ENCODE data around the gene AKAIN1.

Gene AKAIN1, protein sequence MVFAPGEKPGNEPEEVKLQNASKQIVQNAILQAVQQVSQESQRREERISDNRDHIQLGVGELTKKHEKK

DNA sequence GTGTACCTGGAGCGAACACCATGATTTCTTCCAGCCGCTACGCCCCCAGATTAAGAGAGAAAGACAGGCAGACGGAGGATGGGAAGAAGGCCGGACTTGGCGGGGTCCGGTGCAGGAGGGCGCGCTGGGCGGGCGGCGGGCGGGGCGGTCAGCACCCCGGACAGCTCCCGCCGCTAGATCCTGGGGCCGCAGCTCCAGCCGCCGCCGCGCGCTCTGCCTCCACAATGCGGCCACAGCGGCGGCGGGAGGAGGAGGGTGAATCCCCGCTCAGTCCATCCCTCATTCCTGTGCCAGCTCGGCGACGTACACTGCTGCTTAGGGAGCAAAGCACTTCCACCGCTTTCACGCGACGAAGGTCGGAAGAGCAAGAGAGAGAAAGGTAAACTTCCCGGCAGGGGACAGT lies at the start of gene AKAIN1:
Gene AKAIN1 (minus strand): TSS at position 226 of the 403 bp plus-strand sequence. CDS start 204 bp downstream, at position 22.
- Mint-ChIP-seq H3K4me1 (peaks cover 9% of the 10 kb centered on the region), H3K4me3 (no peak within 1 kb of the TSS), H3K9me3 (no peaks in the 10 kb centered on the region), H3K27ac (no peak within 1 kb of the TSS), H3K36me3 (no peaks in the 10 kb centered on the region)
- peak; percentile 40 for ATAC-seq
- no peak for DNase-seq (ENCODE audit: low spot score in 2 of 2)

DNA sequence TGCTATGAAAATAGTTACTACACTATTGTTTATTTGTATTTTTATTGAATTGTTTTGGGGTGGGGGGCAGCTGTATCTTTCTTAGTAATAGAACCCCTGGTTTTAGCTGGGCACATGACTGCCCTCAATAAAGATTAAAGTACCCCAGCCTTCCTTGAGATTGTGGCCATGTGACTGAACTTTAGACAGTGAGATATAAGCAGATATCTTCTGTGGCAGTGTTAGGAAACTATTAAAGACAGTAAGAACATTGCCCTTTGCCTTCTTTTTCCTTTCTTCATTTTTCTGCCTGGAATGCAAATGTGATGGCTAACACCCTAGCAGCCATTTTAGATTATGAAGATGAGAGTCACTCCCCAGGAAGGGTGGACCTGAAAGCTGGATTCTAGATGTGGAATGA lies 47.9 kb upstream of the AKAIN1 start:
- Mint-ChIP-seq H3K4me3 (no peak overlapping the region), H3K36me3 (peaks cover 34% of the 10 kb centered on the region), H3K4me1 (peaks cover 8% of the 10 kb centered on the region), H3K9me3 (no peaks in the 10 kb centered on the region), H3K27ac (no peak overlapping the region)
- ATAC-seq (no peak), DNase-seq (ENCODE audit: low spot score in 2 of 2) (no peak)

DNA sequence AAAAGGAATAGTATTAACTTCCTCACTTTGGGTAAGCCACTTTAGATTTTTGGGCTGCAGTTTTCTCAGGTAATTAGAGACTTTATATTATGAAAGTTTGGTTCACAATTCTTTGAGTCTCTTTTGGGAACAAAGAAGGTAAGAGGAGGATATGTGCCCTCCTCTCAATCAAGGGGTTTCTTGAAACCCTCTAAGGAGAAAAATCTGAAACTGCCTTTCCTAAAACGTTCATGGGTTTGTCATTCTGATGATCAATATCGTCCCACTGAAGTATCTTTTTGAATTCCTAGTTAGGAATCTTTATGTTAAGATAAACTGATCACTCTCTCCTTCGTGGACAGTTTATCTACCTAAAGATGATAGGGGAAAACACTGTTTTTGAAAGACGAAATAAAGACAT lies 42.4 kb upstream of the AKAIN1 start:
- H3K4me3 Mint-ChIP-seq: peak overlapping the region; percentile 91
- H3K36me3 Mint-ChIP-seq: peaks cover 37% of the 10 kb centered on the region
- H3K9me3 Mint-ChIP-seq: no peaks in the 10 kb centered on the region
- no peak for ATAC-seq
- peaks cover 11% of the 10 kb centered on the region for H3K4me1 Mint-ChIP-seq
- H3K27ac Mint-ChIP-seq: no peak overlapping the region
- DNase-seq (ENCODE audit: low spot score in 2 of 2): no peak

DNA sequence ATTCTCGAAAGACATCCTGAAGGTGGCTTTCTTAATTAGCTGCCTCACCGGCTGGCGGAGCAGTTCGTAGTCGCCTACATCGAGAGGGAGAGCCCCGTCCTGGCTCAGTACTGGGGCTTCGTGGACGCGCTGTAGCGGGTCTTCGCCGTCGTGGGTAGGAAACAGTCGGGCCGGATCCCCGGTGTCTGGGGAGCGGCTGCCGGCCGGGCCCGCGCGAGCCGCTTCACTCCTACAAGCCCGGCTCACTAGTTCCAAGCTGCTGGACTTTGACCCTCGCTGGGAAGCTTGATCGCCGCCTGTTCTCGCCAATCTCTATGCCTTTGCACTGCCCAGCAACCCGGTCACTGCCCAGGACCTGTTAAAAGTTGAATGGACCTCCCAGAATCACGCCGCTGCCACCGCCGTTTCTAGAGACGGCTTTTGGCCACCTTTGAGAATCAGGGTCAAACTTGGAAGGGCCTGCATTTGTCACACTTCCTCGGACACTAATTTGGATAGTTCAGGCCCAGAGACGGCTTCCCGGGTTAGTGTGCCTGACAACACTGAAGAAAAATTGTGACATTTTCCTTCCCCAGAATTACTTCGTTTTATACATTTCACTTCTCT lies 41.4 kb upstream of the AKAIN1 start:
- DNase-seq (ENCODE audit: low spot score in 2 of 2): no peak
- H3K4me3 Mint-ChIP-seq: peak overlapping the region; percentile 91

DNA sequence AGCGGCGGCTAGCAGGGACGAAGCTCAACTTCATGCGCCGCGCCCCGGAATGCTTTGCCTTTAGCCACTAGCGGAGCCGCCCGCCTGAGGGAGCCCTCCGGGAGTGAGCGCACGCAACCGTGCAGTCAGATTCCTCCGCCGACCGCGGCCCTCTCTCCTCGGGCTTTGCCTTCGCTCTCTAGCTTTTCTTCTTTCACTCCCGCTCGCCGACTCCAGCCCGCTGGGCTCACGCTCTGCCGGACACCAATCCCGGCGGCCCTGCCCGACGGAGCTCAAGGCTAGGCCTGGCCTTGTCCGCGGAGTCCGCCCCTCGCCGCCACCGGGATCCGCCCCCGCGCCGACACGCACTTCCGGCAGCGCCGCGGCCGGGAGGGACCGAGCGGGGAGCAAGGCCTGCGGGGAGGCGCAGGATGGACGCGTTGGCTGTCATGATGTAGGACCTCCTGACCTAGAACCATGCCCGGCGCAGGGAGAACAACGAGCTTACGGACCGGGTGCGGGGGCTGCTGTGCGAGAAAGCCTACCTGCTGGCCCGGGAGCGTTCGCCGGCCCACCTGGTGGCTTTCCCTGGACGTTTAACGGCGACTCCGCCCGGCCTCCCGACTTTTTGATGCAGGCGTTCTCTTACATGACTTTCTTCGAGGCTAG lies 40.8 kb upstream of the AKAIN1 start:
- DNase-seq (ENCODE audit: low spot score in 2 of 2) (peak; percentile 92 to 95), ATAC-seq (peak; percentile 96)
- peaks cover 27% of the 10 kb centered on the region for H3K36me3 Mint-ChIP-seq
- peak overlapping the region; percentile 96 for H3K27ac Mint-ChIP-seq
- H3K4me3 Mint-ChIP-seq: peak overlapping the region; percentile 91
- peaks cover 11% of the 10 kb centered on the region for H3K4me1 Mint-ChIP-seq
- H3K9me3 Mint-ChIP-seq: no peaks in the 10 kb centered on the region

More for the DNA sequence above, 41.4 kb upstream of the AKAIN1 start:
- peak overlapping the region; percentile 96 for H3K27ac Mint-ChIP-seq
- H3K9me3 Mint-ChIP-seq: no peaks in the 10 kb centered on the region
- peaks cover 33% of the 10 kb centered on the region for H3K36me3 Mint-ChIP-seq
- H3K4me1 Mint-ChIP-seq: peaks cover 11% of the 10 kb centered on the region
- ATAC-seq: peak; percentile 76

DNA sequence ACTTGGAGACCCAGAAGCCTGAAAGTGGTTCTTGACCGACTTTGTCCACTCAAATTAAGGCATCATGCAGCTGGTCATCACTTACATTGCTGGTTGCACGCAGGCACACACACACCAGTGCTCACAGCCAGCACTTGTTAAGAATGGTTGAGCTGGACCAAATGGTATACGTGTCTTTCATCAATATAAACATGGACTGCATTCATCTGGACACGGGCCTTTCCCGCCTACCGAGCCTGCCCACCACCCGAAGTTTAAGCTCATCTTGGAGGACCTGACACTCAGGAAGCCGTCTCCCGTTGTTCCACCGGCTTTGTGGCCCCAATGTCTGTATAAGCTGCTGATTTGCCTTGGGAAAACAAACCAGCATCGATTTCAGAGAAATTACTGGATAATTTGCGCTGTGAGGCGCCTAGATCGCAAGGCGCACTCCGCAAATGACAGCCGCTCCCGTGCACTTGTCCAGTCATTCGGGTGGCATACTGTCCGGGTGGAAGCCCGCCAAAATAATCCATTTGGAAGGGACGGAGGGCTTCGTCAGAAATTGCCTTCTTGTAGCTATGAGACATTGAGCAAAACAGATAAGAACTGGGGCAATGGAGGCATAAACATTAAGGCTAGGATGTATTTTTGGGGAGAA lies 40.1 kb upstream of the AKAIN1 start:
- H3K27ac Mint-ChIP-seq: peak overlapping the region; percentile 96
- ATAC-seq (peak; percentile 53), DNase-seq (ENCODE audit: low spot score in 2 of 2) (no peak)
- peaks cover 25% of the 10 kb centered on the region for H3K36me3 Mint-ChIP-seq
- H3K4me3 Mint-ChIP-seq: peak overlapping the region; percentile 91
- peaks cover 11% of the 10 kb centered on the region for H3K4me1 Mint-ChIP-seq
- H3K9me3 Mint-ChIP-seq: no peaks in the 10 kb centered on the region

DNA sequence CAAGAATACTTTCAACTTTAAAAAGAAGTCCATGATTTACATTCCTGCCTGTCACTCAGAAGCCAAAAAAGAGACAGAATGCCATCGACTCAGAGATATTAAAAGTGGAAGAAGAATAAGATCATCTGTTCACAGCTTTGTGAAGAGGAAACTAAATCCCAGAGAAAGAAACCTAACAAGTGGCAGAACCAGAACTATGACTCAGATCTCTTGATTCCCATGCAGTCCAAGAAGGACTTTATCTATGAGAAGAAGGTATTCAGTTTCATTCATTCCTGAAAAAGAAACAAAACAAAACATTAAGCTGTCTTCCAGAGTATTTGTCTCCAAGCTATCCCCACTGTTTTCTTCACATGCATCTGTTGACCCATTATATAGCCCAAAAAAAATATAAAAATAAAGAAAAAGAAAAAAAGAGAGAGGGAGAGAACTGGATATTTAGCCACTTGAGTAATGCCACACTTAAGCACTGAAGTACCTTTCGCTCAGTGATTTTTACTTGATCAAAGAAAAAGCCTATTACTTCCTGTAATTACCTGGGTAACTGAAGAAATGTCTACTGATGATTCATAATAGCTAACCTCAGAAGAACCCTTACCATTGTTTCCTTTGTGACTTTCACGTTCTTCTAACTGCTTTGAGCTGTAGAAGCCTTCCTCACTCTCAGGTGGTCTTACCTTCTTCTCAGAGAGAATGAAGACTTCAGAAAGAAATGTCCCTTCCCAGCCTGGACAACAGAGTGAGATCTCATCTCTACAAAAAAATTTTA lies 17.7 kb upstream of the AKAIN1 start:
- Mint-ChIP-seq H3K9me3 (no peaks in the 10 kb centered on the region), H3K36me3 (no peaks in the 10 kb centered on the region), H3K27ac (no peak overlapping the region), H3K4me3 (no peak overlapping the region), H3K4me1 (no peaks in the 10 kb centered on the region)
- DNase-seq (ENCODE audit: low spot score in 2 of 2): no peak
- ATAC-seq: no peak

DNA sequence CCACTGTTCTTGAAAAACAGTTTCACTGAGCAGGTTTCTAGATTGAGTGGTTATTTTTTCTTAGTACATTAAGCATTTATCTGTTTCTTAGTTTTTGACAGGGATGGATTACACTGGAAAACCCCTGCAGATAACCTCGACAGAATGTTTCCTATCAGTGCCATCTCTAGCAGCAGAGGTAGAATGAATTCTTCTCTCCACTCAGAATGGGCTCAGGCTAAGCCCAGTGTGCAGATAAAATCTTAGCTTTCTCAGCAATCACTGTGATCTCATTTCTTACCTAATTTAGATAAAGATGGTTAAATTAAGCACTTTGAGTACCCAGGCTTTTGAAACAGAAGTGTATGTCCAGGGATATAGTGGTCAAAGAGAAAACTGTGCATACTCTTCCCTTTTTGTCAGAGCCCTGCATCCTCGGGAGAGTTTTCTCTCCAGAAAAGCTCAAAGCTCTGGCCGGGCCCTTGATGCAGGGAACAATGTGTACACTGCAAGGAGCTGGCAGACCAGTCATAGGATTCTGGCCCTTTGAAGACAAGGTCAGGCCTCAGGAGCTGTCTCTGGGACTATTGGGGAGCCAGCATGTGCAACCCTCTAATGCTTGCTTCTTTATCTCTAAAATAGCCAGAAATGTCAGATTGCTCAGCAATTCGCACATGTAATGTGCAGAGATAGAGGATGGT lies 10.6 kb upstream of the AKAIN1 start:
- H3K27ac Mint-ChIP-seq: no peak overlapping the region
- no peaks in the 10 kb centered on the region for H3K36me3 Mint-ChIP-seq
- H3K4me1 Mint-ChIP-seq: no peaks in the 10 kb centered on the region
- no peak overlapping the region for H3K4me3 Mint-ChIP-seq
- DNase-seq (ENCODE audit: low spot score in 2 of 2) (no peak), ATAC-seq (no peak)
- H3K9me3 Mint-ChIP-seq: no peaks in the 10 kb centered on the region

DNA sequence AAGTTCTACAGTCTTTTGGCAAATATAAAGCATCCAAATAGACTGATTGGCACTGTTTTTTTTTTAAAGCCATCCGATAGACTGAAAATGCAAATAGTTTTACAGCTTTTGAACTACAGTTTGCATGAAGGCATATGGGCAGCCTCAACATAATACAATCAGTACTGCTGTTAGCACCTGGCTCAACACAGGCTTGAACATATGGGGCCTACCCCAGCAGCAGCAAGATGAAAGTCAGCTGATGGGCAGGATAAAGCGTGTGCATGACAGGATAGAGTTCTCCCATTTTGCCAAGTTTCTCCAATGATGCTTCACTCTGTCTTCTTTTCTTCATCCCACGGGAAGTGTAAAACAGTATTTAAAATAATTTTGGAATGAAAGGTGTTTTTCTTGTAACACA lies 1.3 kb upstream of the AKAIN1 start:
- no peak for ATAC-seq
- Mint-ChIP-seq H3K4me1 (peaks cover 9% of the 10 kb centered on the region), H3K4me3 (no peak overlapping the region), H3K9me3 (no peaks in the 10 kb centered on the region), H3K27ac (no peak overlapping the region), H3K36me3 (no peaks in the 10 kb centered on the region)
- DNase-seq (ENCODE audit: low spot score in 2 of 2): no peak

DNA sequence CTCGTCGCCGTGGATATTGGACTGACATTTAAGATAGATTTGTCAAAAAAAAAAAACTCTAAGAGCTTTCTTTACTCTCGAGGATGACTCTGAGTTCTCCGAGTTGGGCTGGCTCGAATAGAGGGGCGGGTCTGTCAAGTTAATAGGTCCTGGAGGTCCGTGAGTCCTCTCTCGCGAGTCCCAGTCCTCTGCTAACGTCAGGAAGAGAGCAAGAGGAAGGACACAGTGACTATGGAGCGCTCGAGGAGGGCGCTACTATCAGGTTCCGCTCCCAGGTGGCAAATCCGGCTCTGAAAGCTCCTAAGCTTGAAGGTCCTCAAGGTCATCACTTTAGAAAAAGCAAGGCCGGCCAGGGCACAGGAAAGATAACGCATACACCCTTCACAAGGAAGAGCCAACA lies 404 bp upstream of the AKAIN1 start:
- DNase-seq (ENCODE audit: low spot score in 2 of 2) (no peak), ATAC-seq (no peak)
- no peak overlapping the region for H3K4me3 Mint-ChIP-seq
- H3K9me3 Mint-ChIP-seq: no peaks in the 10 kb centered on the region
- H3K4me1 Mint-ChIP-seq: peaks cover 9% of the 10 kb centered on the region
- H3K36me3 Mint-ChIP-seq: no peaks in the 10 kb centered on the region
- H3K27ac Mint-ChIP-seq: no peak overlapping the region

DNA sequence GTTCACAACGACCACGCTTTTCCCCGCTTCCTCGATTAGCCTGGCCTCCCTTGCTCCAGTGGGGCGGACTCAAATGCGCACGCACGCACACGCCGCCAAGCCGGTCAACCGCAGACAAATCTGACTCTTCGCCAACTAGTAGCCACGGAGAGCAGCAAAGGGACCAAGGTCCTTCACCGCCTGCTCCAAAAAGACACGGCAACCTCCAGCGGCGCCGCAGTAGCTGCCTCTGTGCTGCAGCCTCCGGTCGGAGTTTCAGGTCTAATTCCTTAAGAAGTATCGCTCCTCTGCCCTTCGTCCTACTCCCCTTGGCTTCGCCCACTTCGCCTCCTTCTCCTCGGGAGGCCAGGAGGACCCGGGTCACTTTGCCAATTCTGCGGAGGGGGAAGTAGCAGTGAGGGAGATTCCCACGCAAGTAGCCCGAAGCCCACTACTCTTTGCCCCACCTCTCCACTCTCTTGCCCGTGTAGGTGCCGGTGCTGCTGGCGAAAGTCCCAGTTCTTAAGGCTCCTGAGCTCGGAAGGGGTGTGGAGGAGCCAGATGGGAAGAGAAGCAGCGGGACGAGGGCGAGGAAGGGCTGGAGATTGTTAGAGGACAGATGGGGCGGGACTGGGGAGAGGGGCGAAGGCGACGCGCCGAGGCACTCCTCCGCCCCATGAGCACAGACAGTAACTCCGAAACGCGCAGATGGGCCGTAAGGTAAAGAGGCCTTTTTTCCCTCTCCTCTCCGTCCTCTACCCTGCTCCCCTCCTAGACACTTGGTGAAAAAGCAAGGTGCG lies 615 bp downstream of the AKAIN1 start:
- Mint-ChIP-seq H3K36me3 (no peaks in the 10 kb centered on the region), H3K27ac (no peak overlapping the region), H3K4me3 (no peak overlapping the region), H3K4me1 (peaks cover 9% of the 10 kb centered on the region), H3K9me3 (no peaks in the 10 kb centered on the region)
- ATAC-seq: no peak
- no peak for DNase-seq (ENCODE audit: low spot score in 2 of 2)

DNA sequence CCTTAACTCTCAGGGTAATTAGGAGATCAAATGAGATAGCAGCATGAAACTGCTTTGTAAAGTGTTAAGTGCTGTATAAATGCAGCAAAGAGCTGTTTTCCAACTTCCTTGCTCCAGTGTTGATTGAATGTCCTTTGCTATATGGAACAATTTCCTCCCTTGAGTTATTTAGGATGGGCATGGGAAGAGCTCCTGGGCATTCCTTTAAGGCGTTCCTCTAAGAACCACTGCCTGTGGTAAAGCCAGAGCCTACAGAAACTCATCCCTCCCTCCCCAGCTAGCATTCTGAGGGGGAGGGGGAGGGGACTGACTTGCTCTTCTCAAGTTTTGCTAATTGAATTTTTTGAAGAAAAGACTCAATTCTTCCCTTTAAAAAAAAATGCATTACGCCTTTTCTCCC lies 1.4 kb downstream of the AKAIN1 start:
- no peaks in the 10 kb centered on the region for H3K9me3 Mint-ChIP-seq
- no peak overlapping the region for H3K27ac Mint-ChIP-seq
- no peak for DNase-seq (ENCODE audit: low spot score in 2 of 2)
- no peak overlapping the region for H3K4me3 Mint-ChIP-seq
- no peak for ATAC-seq
- H3K4me1 Mint-ChIP-seq: peaks cover 9% of the 10 kb centered on the region
- no peaks in the 10 kb centered on the region for H3K36me3 Mint-ChIP-seq

DNA sequence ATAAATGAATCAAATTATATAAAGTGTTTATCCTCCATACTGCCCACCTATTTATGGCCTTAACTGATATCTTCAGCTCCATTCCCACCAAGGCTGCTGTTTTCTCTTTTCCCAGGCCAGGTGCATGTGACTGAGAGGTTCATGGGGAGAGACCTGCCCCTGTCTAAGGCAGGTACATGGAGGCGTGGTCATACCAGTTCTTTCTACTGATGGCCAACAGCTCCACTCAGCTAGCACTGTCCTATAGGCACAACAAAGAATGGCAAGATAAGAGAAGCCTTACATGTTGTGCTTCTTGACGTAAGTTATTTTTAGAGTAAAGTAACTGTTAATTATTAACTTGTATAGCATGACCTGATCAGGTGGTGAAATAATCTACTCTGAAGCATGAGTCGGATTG lies 16.8 kb downstream of the AKAIN1 start:
- no peaks in the 10 kb centered on the region for H3K9me3 Mint-ChIP-seq

DNA sequence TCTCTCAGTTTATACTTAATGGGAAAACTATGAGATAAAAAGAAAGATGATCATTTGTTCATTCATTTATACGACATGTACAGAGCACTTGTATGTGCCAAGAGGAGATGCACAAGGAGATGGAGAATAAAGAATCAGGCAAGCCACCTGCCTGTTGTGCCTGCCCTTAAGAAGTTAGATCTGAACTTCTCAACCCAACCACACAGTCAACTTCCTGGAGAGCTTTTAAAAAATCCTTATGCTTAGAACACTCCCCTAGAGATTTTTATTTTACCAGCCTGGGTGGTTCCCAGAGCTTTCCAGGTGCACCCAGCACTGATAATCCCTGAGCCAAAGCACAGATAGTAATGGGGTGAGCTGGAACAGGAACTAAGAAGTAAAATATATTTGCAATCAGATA lies 18.5 kb downstream of the AKAIN1 start:
- Mint-ChIP-seq H3K27ac (no peak overlapping the region), H3K4me3 (no peak overlapping the region), H3K9me3 (no peaks in the 10 kb centered on the region), H3K4me1 (no peaks in the 10 kb centered on the region), H3K36me3 (no peaks in the 10 kb centered on the region)
- ATAC-seq: no peak
- no peak for DNase-seq (ENCODE audit: low spot score in 2 of 2)

More for the DNA sequence above, 16.8 kb downstream of the AKAIN1 start:
- H3K4me3 Mint-ChIP-seq: no peak overlapping the region
- H3K4me1 Mint-ChIP-seq: no peaks in the 10 kb centered on the region
- DNase-seq (ENCODE audit: low spot score in 2 of 2): no peak
- H3K36me3 Mint-ChIP-seq: no peaks in the 10 kb centered on the region
- H3K27ac Mint-ChIP-seq: no peak overlapping the region
- no peak for ATAC-seq
